Pericardium fibroblast (primary cell): Measurements from ENCODE around the gene YWHAQ. TPM values are rescaled to one million over a fixed set of nuclear protein-coding genes. Genes with fewer than 3 reads are reported as not detected.

ENCODE experiments used
- total RNA-seq: library from RNA; depleted of rRNA; stranded (reverse); fragments of >200 nt; gene quantifications from 2 replicates; pipeline ENCODE4 v1.2.3, GENCODE V29; 2015

The YWHAQ gene
- 179 and 207 TPM in 2 replicates for total RNA-seq

DNA sequence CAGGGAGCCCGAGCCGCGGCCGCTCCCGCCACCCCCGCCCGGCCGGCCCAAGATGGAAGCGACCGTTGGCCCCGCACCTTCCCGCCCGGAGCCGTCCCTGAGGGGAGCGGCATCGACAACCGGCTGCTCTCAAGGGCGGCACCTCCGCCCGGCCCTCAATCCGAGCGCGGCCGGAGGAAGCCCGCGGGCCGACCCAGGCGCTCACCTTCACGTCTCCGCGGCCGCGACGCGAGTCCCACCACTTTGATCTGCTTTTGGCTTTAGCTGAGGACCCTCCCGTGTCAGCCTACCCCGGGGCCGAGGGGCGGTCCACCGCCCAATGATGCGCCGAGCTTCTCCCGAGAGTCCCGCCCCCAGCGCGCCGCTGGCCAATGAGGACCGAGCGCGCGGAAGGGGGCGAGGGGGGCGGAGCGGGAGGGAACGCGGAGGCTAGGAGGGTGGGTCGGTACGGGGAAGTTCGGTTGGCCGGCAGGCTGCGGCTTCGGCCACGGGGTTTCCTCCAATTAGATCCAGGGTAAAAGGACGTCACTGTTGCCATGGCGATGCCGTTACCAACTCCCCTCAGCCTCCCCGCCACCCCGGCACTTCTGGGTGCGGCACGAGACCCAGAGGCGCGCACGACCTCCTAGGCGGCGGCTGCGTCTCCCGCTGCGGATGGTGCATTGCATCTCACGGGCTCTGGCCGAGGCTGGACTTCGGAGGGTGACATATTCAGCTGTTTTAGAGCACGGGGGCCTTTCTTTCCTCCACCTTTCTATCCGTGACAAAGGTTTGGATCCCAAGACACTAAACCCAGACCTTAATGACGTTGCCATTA, at the start of gene YWHAQ:
Gene YWHAQ, minus strand, starts transcription at position 262 of the 817 bp plus-strand sequence. CDS start 545 bp downstream, outside the sequence.

DNA sequence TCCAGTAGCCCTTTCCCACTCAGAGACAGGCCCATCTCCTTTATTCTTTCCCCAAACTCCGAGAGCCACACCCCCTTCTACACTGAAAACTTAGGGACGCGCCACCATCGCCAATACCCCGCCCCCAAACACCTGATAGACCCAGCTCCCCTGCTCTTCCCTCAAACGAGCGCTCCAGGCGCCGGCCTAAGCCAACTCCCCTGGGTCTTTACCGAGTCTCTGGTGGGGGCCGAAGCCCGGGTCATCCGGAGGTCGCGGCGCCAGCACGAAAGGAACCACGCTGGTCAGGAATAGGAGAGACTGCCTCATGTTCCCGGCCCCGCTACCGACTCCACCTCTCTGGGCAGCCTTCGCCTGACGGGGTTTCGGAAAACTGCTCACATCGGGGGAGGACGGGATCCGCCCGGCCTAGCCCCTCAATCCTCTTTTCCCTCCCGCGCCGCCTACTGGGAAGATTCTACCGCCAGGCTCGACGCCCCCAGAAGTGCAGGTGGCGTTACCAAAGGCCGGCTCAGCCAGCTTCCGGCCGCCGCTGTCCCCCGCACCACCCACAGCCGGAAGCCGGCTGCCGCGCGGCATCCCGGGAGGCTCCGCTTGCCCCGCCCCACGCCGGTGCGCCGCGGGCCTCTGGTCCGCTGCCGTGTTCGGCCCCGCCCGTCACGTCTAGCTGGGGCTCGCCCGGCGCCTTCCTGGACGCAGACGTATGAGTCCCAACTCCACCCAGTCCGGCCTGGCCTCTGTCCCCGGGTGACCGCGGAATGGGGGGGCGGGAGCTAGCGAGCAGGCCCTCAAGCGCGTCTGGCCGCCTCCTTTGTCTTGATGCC, 75.3 kb downstream of the YWHAQ start, which contains the start of gene ADAM17:
Gene ADAM17, minus strand, starts transcription at position 534 of the 824 bp plus-strand sequence. Its CDS starts 225 bp downstream, at position 309.

Other genes with a start within 250 kb of the YWHAQ start
- 43.9 and 57.4 TPM in 2 replicates for gene ITGB1BP1, start 207.5 kb downstream of the YWHAQ start, total RNA-seq
- 20.0 and 21.3 TPM in 2 replicates for gene CPSF3, start 207.3 kb downstream of the YWHAQ start, total RNA-seq
- gene IAH1, start 156.4 kb downstream of the YWHAQ start, total RNA-seq, result 61.8 and 62.3 TPM in 2 replicates
- gene ADAM17, start 75.2 kb downstream of the YWHAQ start, total RNA-seq, result 33.3 and 35.9 TPM in 2 replicates
- 7.6 and 12.3 TPM in 2 replicates for gene TAF1B, start 212.5 kb upstream of the YWHAQ start, total RNA-seq